ENCODE data around the gene ABLIM2.

GRCh38 chr4:8162625-8163024, 4.0 kb upstream of the ABLIM2 start:
- TF ChIP-seq CTCF (IDR thresholded peaks at IDR 0.05) (no peak), POLR2A (IDR thresholded peaks at IDR 0.05) (no peak)
